GM12892 (cell line): ENCODE measurements around the gene OR4M1.
"Not testable (repeated sequence)": the region's sequence is repeated elsewhere in the genome, so short reads cannot be mapped to it uniquely, and the experiment has no call there.

Experiments
- POLR2A ChIP-seq: IDR thresholded peaks from 2 replicates; pipeline ENCODE4 v1.6.1; 2011; ENCODE audit warnings: low read depth, low read length, control low read depth
- POLR2AphosphoS5 ChIP-seq: IDR thresholded peaks from 2 replicates; pipeline ENCODE4 v1.6.1; 2011; ENCODE audit warnings: low read depth, low read length, control low read depth
- TAF1 ChIP-seq: IDR thresholded peaks from 2 replicates; pipeline ENCODE4 v1.6.1; 2011; ENCODE audit warnings: low read depth, mild to moderate bottlenecking, control low read depth, low read length, borderline replicate concordance

DNA sequence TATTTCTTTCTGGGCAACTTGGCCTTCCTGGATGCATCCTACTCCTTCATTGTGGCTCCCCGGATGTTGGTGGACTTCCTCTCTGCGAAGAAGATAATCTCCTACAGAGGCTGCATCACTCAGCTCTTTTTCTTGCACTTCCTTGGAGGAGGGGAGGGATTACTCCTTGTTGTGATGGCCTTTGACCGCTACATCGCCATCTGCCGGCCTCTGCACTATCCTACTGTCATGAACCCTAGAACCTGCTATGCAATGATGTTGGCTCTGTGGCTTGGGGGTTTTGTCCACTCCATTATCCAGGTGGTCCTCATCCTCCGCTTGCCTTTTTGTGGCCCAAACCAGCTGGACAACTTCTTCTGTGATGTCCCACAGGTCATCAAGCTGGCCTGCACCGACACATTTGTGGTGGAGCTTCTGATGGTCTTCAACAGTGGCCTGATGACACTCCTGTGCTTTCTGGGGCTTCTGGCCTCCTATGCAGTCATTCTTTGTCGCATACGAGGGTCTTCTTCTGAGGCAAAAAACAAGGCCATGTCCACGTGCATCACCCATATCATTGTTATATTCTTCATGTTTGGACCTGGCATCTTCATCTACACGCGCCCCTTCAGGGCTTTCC is 54.4 kb downstream of the OR4M1 start:
- TF ChIP-seq POLR2AphosphoS5, POLR2A, TAF1: not testable (repeated sequence)
